ENCODE results near the gene GFPT1. TPM values are rescaled to one million over a fixed set of nuclear protein-coding genes. Genes with fewer than 3 reads are reported as not detected.

Gene GFPT1
- total RNA-seq, 1 donor from 2014 or later: 52.8 TPM

GRCh38 chr2:69305166-69305565 is 81.9 kb downstream of the GFPT1 start:
- Mint-ChIP-seq H3K9me3 (ENCODE audit: unreplicated experiment) (no peaks in the 10 kb centered on the region), H3K4me1 (ENCODE audit: unreplicated experiment) (peaks cover 4% of the 10 kb centered on the region), H3K27me3 (ENCODE audit: unreplicated experiment) (peaks cover 12% of the 10 kb centered on the region), H3K4me3 (ENCODE audit: unreplicated experiment) (no peak overlapping the region), H3K27ac (ENCODE audit: unreplicated experiment) (no peak overlapping the region), H3K36me3 (ENCODE audit: low read depth, unreplicated experiment) (no peaks in the 10 kb centered on the region)
- DNase-seq (ENCODE audit: low spot score): no peak
- TF ChIP-seq, protein P1, sequence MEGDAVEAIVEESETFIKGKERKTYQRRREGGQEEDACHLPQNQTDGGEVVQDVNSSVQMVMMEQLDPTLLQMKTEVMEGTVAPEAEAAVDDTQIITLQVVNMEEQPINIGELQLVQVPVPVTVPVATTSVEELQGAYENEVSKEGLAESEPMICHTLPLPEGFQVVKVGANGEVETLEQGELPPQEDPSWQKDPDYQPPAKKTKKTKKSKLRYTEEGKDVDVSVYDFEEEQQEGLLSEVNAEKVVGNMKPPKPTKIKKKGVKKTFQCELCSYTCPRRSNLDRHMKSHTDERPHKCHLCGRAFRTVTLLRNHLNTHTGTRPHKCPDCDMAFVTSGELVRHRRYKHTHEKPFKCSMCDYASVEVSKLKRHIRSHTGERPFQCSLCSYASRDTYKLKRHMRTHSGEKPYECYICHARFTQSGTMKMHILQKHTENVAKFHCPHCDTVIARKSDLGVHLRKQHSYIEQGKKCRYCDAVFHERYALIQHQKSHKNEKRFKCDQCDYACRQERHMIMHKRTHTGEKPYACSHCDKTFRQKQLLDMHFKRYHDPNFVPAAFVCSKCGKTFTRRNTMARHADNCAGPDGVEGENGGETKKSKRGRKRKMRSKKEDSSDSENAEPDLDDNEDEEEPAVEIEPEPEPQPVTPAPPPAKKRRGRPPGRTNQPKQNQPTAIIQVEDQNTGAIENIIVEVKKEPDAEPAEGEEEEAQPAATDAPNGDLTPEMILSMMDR (IDR thresholded peaks at IDR 0.05; ENCODE audit: unreplicated experiment): no peak

GRCh38 chr2:69304656-69305055 is 82.4 kb downstream of the GFPT1 start:
- peaks cover 12% of the 10 kb centered on the region for H3K27me3 Mint-ChIP-seq (ENCODE audit: unreplicated experiment)

GRCh38 chr2:69300650-69301049 is 86.4 kb downstream of the GFPT1 start:
- H3K27me3 Mint-ChIP-seq (ENCODE audit: unreplicated experiment): peaks cover 6% of the 10 kb centered on the region

More at GRCh38 chr2:69304656-69305055, 82.4 kb downstream of the GFPT1 start:
- H3K4me3 Mint-ChIP-seq (ENCODE audit: unreplicated experiment): no peak overlapping the region
- TF ChIP-seq, protein P1 (IDR thresholded peaks at IDR 0.05; ENCODE audit: unreplicated experiment): no peak
- no peaks in the 10 kb centered on the region for H3K36me3 Mint-ChIP-seq (ENCODE audit: low read depth, unreplicated experiment)
- no peak overlapping the region for H3K27ac Mint-ChIP-seq (ENCODE audit: unreplicated experiment)
- H3K9me3 Mint-ChIP-seq (ENCODE audit: unreplicated experiment): no peaks in the 10 kb centered on the region
- DNase-seq (ENCODE audit: low spot score): no peak
- H3K4me1 Mint-ChIP-seq (ENCODE audit: unreplicated experiment): peaks cover 4% of the 10 kb centered on the region

DNA sequence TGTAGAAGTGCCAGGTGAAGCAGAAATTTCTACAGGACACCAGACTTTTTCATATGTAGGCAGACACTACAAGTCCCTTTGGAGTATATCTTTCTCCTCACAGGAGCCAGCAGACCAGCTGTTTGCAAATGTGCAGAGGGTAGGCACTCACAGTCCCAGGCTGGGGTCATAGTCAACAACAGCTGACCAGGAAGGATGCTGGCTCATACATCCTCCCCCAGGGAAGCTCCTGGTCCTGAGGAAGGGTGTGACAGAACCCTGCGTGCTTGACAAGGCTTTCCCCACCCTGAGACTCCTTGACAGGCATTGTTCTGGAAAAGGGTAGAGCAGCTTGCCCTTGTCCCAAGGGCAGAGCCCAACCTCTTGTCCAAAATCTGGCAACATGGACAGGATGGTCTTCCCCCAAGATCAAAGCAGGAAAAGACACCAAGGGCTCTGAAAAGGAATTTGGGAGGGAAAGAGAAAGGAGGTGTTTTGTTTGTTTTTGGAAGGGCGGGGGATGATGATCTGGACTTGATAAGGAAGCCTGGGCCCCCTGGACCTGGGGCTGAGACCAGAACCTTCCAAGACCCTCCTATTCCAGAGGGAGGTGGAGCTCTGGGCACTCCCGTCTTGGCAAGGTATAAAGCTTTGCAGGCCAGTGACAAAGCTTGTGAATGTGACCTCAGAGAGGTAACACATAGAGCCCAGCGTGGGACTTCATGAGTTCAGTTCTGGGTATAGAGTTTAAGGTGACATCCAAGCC is 87.1 kb downstream of the GFPT1 start:
- TF ChIP-seq, protein P1 (IDR thresholded peaks at IDR 0.05; ENCODE audit: unreplicated experiment): no peak
- no peaks in the 10 kb centered on the region for H3K36me3 Mint-ChIP-seq (ENCODE audit: low read depth, unreplicated experiment)
- H3K4me1 Mint-ChIP-seq (ENCODE audit: unreplicated experiment): no peaks in the 10 kb centered on the region
- H3K4me3 Mint-ChIP-seq (ENCODE audit: unreplicated experiment): no peak overlapping the region
- no peaks in the 10 kb centered on the region for H3K9me3 Mint-ChIP-seq (ENCODE audit: unreplicated experiment)
- DNase-seq (ENCODE audit: low spot score): no peak
- H3K27me3 Mint-ChIP-seq (ENCODE audit: unreplicated experiment): peaks cover 4% of the 10 kb centered on the region
- no peak overlapping the region for H3K27ac Mint-ChIP-seq (ENCODE audit: unreplicated experiment)

More at GRCh38 chr2:69300650-69301049, 86.4 kb downstream of the GFPT1 start:
- TF ChIP-seq, protein P1 (IDR thresholded peaks at IDR 0.05; ENCODE audit: unreplicated experiment): no peak
- Mint-ChIP-seq H3K4me1 (ENCODE audit: unreplicated experiment) (no peaks in the 10 kb centered on the region), H3K36me3 (ENCODE audit: low read depth, unreplicated experiment) (no peaks in the 10 kb centered on the region), H3K27ac (ENCODE audit: unreplicated experiment) (no peak overlapping the region), H3K4me3 (ENCODE audit: unreplicated experiment) (no peak overlapping the region), H3K9me3 (ENCODE audit: unreplicated experiment) (no peaks in the 10 kb centered on the region)
- no peak for DNase-seq (ENCODE audit: low spot score)

DNA sequence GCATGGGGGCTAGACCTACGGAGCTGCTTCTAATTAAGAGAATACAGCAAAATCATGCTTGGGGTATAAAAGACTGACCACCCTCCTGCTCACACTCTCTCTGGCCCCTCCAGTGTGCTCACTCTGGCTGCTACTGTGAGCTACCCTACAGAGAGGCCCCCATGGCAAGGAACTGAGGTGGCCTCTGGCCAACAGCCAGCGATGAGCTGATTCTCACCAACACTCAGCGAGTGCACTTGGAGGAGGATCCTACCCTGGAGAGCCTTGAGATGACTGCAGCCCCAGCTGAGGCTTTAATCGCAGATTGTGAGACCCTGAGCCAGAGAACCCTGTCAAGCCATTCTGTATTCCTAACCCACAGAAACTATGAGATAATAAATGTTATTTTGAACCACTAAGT is 88.2 kb downstream of the GFPT1 start:
- H3K4me3 Mint-ChIP-seq (ENCODE audit: unreplicated experiment): no peak overlapping the region
- H3K27me3 Mint-ChIP-seq (ENCODE audit: unreplicated experiment): peaks cover 8% of the 10 kb centered on the region
- TF ChIP-seq, protein P1 (IDR thresholded peaks at IDR 0.05; ENCODE audit: unreplicated experiment): no peak
- DNase-seq (ENCODE audit: low spot score): no peak
- H3K36me3 Mint-ChIP-seq (ENCODE audit: low read depth, unreplicated experiment): peaks cover 4% of the 10 kb centered on the region
- H3K4me1 Mint-ChIP-seq (ENCODE audit: unreplicated experiment): no peaks in the 10 kb centered on the region
- no peaks in the 10 kb centered on the region for H3K9me3 Mint-ChIP-seq (ENCODE audit: unreplicated experiment)
- H3K27ac Mint-ChIP-seq (ENCODE audit: unreplicated experiment): no peak overlapping the region

Measured in endothelial cell (in vitro differentiated cells).